ENCODE data around the gene SMARCA4. TPM values are rescaled to one million over a fixed set of nuclear protein-coding genes. Genes with fewer than 3 reads are reported as not detected.

The SMARCA4 gene
- 43.2 and 46.8 TPM in 2 replicates for total RNA-seq

- DNase-seq (ENCODE audit: low read depth in 2 of 2): peak; percentile 98 to 99
Observed at GRCh38 chr19:10960314-10961072, at the start of gene SMARCA4. SMARCA4 (plus strand) TSS chr19:10961030; CDS start chr19:10984152, 23,122 bp downstream.

DNA sequence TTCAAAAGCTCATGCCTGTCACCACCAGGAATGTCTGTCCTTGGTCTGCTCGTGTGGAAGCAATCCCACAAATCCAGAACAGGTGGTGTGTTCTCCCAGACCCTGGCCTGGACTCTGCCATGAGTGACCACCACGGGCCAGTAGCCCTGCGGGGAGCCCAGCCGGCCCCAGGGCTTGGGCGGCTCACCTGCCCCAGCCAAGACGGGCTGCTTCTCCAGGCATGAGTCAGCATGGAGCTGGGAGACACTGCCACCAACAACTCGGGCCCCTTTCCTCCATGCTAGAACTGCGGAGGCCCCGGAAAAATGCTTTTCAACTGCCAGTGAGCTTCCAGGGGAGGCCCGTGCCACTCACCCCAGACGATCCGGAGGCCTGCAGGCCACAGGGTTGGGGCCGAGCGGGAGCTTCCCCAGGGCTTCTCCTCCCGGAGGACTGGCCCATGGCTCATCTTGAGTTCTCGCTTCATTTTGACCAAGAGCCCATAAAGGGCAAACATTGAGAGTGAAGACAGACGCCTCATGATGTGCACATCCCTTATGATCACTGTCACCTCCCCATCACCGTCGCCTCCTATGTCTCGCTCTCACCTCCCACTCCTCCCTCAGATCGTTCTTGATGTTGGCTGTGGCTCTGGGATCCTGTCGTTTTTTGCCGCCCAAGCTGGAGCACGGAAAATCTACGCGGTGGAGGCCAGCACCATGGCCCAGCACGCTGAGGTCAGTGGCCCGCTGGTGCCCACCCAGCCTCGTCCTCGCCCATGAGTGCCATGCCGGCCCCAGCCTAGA lies 49.1 kb upstream of the SMARCA4 start:
- no peak for DNase-seq (ENCODE audit: low read depth in 2 of 2)

DNA sequence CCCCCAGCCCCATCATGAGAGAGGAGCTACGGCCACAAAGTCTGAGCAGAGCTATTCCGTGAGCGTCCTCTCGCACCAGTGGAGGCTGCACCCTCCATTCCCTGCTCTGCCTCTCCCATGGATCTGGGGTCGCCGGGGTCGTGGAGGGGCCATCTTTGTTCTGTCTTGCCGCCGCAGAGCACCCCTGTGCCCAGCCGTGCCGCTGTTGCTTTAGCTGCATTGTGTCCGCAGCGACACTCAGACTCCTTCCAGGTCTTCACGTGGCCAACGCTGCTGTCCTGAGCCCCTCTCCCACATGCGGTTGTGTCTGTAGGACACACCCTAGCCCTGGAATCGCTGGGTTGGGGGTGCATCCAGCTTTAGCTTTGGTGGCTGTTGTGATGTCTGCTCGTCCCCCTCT lies 48.2 kb upstream of the SMARCA4 start:
- DNase-seq (ENCODE audit: low read depth in 2 of 2): no peak

DNA sequence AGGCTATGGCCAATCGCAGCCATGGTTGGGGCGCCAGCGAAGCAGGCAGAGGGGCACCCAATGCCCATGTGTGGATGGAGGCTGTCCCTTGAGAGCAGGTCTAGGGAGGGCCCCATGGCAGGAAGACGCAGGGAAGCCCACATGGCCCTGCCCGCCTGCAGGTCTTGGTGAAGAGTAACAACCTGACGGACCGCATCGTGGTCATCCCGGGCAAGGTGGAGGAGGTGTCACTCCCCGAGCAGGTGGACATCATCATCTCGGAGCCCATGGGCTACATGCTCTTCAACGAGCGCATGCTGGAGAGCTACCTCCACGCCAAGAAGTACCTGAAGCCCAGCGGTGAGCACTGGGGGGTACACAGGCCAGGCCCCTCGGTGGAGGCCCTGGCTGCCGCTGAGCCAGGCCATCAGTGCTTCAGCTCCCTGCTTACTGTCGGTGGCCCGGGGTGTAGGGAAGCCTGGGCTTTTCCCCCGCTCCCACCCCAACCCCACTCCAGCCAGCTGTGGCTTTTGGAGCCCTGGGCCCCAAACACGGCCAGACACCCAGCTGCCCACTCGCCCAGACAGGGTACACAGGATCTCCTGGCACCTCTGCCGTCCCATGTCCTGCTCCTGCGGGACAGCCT lies 47.0 kb upstream of the SMARCA4 start:
- no peak for DNase-seq (ENCODE audit: low read depth in 2 of 2)

GRCh38 chr19:10915130-10916091 lies 45.4 kb upstream of the SMARCA4 start:
- DNase-seq (ENCODE audit: low read depth in 2 of 2): peak in 1 of 2 donors; percentile 65

GRCh38 chr19:10916602-10917001 lies 44.2 kb upstream of the SMARCA4 start:
- no peak for DNase-seq (ENCODE audit: low read depth in 2 of 2)

GRCh38 chr19:10918359-10918758 lies 42.5 kb upstream of the SMARCA4 start:
- DNase-seq (ENCODE audit: low read depth in 2 of 2): no peak

- no peak for DNase-seq (ENCODE audit: low read depth in 2 of 2)
Observed at GRCh38 chr19:10919352-10920287, 41.2 kb upstream of the SMARCA4 start.

- DNase-seq (ENCODE audit: low read depth in 2 of 2): no peak
Observed at GRCh38 chr19:10920288-10920655, 40.6 kb upstream of the SMARCA4 start.

DNA sequence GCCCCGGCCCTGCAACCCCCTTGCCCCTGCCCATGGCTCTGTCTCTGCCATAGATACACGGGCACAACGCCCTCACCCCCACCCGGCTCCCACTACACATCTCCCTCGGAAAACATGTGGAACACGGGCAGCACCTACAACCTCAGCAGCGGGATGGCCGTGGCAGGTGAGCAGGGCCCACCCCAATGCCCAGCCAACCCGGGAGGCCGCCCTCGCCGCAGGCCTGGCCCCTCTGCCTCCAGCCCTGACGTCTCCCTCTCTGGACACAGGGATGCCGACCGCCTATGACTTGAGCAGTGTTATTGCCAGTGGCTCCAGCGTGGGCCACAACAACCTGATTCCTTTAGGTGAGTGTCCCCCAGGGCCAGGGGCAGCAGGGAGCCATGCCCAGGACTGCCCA lies 40.0 kb upstream of the SMARCA4 start:
- no peak for DNase-seq (ENCODE audit: low read depth in 2 of 2)

- DNase-seq (ENCODE audit: low read depth in 2 of 2): no peak
Observed at GRCh38 chr19:10921199-10921909, 39.5 kb upstream of the SMARCA4 start.

DNA sequence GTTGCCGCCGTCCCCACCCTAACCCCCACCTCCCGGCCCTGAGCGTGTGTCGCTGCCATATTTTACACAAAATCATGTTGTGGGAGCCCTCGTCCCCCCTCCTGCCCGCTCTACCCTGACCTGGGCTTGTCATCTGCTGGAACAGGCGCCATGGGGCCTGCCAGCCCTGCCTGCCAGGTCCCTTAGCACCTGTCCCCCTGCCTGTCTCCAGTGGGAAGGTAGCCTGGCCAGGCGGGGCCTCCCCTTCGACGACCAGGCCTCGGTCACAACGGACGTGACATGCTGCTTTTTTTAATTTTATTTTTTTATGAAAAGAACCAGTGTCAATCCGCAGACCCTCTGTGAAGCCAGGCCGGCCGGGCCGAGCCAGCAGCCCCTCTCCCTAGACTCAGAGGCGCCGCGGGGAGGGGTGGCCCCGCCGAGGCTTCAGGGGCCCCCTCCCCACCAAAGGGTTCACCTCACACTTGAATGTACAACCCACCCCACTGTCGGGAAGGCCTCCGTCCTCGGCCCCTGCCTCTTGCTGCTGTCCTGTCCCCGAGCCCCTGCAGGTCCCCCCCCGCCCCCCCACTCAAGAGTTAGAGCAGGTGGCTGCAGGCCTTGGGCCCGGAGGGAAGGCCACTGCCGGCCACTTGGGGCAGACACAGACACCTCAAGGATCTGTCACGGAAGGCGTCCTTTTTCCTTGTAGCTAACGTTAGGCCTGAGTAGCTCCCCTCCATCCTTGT lies 38.8 kb upstream of the SMARCA4 start:
- no peak for DNase-seq (ENCODE audit: low read depth in 2 of 2)

DNA sequence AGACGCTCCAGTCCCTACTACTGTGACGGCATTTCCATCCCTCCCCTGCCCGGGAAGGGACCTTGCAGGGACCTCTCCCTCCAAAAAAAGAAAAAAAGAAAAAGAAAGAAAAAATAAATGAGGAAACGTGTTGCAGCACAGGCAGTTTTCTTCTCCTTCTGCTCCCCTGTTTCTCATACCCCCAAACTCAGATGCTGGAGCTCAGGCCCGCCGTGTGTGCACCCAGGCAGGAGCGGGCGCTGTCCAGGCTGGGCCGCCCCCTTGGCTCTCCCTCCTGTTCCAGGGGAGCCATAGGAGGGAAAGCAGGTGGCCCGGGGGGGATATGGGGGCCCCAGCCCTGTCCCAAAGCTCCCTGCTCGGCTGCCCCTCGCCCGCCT lies 38.2 kb upstream of the SMARCA4 start:
- no peak for DNase-seq (ENCODE audit: low read depth in 2 of 2)

- no peak for DNase-seq (ENCODE audit: low read depth in 2 of 2)
Observed at GRCh38 chr19:10923260-10924112, 37.3 kb upstream of the SMARCA4 start.

DNA sequence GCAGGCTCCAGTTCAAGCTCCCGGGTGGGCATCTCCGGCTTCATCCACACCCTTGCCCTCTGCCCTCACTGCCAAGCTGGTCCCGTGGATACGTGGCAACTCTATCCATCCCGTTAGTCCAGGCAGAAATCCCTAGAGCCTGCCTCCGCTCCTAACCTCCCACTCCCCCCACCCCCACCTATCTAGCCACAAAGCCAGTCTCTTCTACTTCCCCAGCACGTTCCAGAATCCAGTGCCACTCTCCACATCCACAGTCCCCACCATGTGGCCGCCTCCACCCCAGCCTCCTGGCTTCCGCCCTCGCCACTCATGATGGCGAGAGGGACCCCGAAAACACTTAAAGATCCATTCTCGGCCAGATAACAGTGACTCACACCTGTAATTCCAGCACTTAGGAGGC lies 36.2 kb upstream of the SMARCA4 start:
- DNase-seq (ENCODE audit: low read depth in 2 of 2): no peak

DNA sequence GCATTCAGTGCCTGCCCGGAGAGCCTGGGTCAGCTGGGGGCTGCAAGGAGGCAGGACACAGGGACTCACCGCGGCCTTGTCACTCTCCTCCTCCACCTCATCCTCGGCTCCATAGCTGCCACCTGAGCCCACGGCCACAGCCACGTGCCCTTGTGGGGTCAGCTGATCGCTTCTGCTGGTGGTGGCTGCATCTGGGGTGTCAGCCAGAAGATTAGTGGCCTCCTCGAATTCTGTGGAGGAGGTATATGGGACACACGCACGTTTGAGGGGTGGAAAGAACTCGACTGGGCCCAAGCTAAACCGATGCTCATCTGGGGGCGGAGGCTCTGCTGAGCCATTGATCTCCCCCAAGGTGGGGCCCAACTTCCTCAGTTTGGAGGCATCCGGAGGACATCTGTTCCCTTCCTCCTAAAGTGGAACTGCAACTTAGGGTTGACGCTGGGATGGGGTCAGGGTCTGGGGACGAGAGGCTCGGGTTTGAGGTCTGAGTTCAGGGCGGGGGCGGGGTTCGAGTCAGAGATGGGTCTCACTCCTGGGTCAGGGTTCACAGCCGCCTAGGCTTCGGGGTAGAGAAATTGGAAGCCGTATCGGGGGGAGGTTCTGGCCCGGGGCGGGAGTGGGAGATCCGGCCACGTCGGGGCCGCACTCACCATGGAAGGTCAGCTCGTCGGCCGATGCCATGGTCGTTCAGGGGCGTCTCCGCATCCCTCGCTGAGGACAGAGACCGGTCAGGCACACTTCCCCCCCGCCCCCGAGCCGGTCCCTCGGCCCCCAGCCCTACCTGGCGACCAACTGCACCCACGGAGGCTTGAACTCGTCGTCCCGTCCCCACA lies 32.9 kb upstream of the SMARCA4 start:
- DNase-seq (ENCODE audit: low read depth in 2 of 2): no peak
